Measurements from ENCODE around the gene ALDOB.

Gene ALDOB

GRCh38 chr9:101465326-101465915 is 29.8 kb upstream of the ALDOB start:
- CTCF ChIA-PET: interaction anchor here (0.6 to 15.0 kb wide), 14 partner anchors 9 to 618 kb away, joined by 3 to 396 read pairs (median 5); partner anchors contain the start of gene RNF20
- H3K4me3 ChIP-seq (ENCODE audit: low read depth, low read length): no peak overlapping the region
- no peaks in the 10 kb centered on the region for H3K4me1 ChIP-seq (ENCODE audit: control insufficient read depth, insufficient read depth, low read length)
- no peak overlapping the region for H3K27ac ChIP-seq (ENCODE audit: extremely low read depth, low read depth, low read length)
- no peaks in the 10 kb centered on the region for H3K36me3 ChIP-seq (ENCODE audit: control insufficient read depth in 2 of 2, insufficient read depth in 1 of 2, low read length in 2 of 2)
- POLR2A ChIA-PET: interaction anchor here (1.0 to 1.1 kb wide), 2 partner anchors 21 to 69 kb away, joined by 3 to 5 read pairs; partner anchors contain the start of gene RNF20
- peak; percentile 51; the same call in 1 of the 2 replicates for TF ChIP-seq ZBTB44 (tag by site-specific recombination; IDR thresholded peaks at IDR 0.05)
- TF ChIP-seq KLF7 (tag by site-specific recombination; IDR thresholded peaks at IDR 0.05; ENCODE audit: borderline replicate concordance): 0 out of 2 replicates have a peak, but pooled peaks have one; percentile 33
- no peak for TF ChIP-seq ZNF639 (tag by site-specific recombination; IDR thresholded peaks at IDR 0.05)
- peak; percentile 73; the same call in 1 of the 2 replicates for TF ChIP-seq MZF1 (tag by site-specific recombination; IDR thresholded peaks at IDR 0.05; ENCODE audit: borderline replicate concordance)
- TF ChIP-seq ZNF654 (tag by site-specific recombination; IDR thresholded peaks at IDR 0.05; ENCODE audit: low read depth): peak; percentile 48
- TF ChIP-seq CTCF (tag by site-specific recombination; IDR thresholded peaks at IDR 0.05): peak; percentile 48; the same call in 1 of the 2 replicates
- 0 out of 2 replicates have a peak, but pooled peaks have one; percentile 10 for TF ChIP-seq ZNF366 (tag by site-specific recombination; conservative IDR thresholded peaks at IDR 0.05)
- peak; percentile 90 for TF ChIP-seq PRDM10 (tag by site-specific recombination; IDR thresholded peaks at IDR 0.05)
- TF ChIP-seq ZNF341 (tag by site-specific recombination; IDR thresholded peaks at IDR 0.05; ENCODE audit: low read depth): 0 out of 2 replicates have a peak, but pooled peaks have one; percentile 17
- peak; percentile 48; the same call in 1 of the 2 replicates for TF ChIP-seq ZNF660 (tag by site-specific recombination; IDR thresholded peaks at IDR 0.05)
- TF ChIP-seq IKZF3 (tag by site-specific recombination; IDR thresholded peaks at IDR 0.05): peak; percentile 57
- TF ChIP-seq ELK4 (IDR thresholded peaks at IDR 0.05; ENCODE audit: borderline replicate concordance, low read depth, low read length): no peak
- TF ChIP-seq ZNF580 (tag by site-specific recombination; IDR thresholded peaks at IDR 0.05): no peak
- peak; percentile 47 for TF ChIP-seq KLF1 (tag by site-specific recombination; IDR thresholded peaks at IDR 0.05)
- TF ChIP-seq KLF9 (tag by site-specific recombination; IDR thresholded peaks at IDR 0.05; ENCODE audit: low read depth): peak; percentile 57
- H3K9me3 ChIP-seq (ENCODE audit: control insufficient read depth, insufficient read depth, low read depth, low read length): no peaks in the 10 kb centered on the region

Data from HEK293 (cell line).